ENCODE measurements around the gene NRN1.

GRCh38 chr6:6004390-6004995, 2.2 kb downstream of the NRN1 start:
- TF ChIP-seq CTCF (IDR thresholded peaks at IDR 0.05) = no peak
- TF ChIP-seq POLR2A (IDR thresholded peaks at IDR 0.05) = no peak

Measured in heart left ventricle (tissue), 13 donors.